ENCODE measurements around the gene FGB.

FGB gene

DNA sequence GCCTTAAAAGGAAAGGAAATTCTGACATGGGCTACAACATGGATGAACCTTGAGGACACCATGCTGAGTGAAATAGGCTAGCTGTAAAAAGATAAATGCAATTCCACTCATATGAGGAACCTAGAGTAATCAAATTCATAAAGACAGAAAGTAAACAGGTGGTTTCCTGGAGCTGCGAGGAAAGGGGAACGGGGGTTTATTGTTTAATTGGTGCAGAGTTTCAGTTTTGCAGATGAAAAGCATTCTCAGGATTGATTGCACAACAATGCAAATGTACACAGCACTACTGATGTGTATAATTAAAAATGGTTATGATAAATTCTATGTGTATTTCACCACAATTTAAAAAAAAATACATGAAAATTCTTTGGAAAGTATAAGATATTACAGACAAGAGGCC lies 36.7 kb upstream of the FGB start:
- H3K79me2 ChIP-seq = no peaks in the 10 kb centered on the region
- H3K27me3 ChIP-seq (ENCODE audit: control insufficient read depth, insufficient read depth, low read length) = no peaks in the 10 kb centered on the region
- no peak overlapping the region for H3K4me3 ChIP-seq (ENCODE audit: low read depth, low read length)
- no peaks in the 10 kb centered on the region for H3K9me3 ChIP-seq (ENCODE audit: control insufficient read depth, low read length)
- no peak overlapping the region for H2AFZ ChIP-seq
- H3K4me1 ChIP-seq = no peaks in the 10 kb centered on the region
- TF ChIP-seq, protein P1, sequence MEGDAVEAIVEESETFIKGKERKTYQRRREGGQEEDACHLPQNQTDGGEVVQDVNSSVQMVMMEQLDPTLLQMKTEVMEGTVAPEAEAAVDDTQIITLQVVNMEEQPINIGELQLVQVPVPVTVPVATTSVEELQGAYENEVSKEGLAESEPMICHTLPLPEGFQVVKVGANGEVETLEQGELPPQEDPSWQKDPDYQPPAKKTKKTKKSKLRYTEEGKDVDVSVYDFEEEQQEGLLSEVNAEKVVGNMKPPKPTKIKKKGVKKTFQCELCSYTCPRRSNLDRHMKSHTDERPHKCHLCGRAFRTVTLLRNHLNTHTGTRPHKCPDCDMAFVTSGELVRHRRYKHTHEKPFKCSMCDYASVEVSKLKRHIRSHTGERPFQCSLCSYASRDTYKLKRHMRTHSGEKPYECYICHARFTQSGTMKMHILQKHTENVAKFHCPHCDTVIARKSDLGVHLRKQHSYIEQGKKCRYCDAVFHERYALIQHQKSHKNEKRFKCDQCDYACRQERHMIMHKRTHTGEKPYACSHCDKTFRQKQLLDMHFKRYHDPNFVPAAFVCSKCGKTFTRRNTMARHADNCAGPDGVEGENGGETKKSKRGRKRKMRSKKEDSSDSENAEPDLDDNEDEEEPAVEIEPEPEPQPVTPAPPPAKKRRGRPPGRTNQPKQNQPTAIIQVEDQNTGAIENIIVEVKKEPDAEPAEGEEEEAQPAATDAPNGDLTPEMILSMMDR (IDR thresholded peaks at IDR 0.05) = no peak
- no peak overlapping the region for H3K4me2 ChIP-seq (ENCODE audit: low read length)
- no peaks in the 10 kb centered on the region for H3K36me3 ChIP-seq (ENCODE audit: control insufficient read depth, insufficient read depth, low read length)
- H3K27ac ChIP-seq = no peak overlapping the region
- no peak overlapping the region for H3K9ac ChIP-seq

DNA sequence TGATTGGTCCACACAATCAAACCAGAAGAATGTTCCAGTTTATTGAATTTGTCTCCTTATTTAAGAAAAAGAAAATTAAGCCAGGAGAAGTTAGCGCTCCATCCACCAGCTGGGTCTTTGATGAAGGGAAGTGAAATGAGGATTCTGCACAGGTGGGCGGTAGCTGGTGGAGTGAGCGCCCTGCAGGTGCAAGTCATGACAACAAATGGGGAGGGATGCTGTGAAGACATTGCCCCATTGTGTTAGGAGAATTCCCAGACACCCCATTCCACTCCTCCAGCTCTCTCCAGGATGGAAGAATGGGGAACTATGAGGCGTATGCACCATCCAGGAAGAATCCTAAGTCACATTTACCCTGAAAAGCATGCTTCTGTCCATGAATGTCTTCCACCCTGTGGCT lies 35.5 kb upstream of the FGB start:
- Histone ChIP-seq H3K4me1 (no peaks in the 10 kb centered on the region), H3K4me2 (ENCODE audit: low read length) (no peak overlapping the region), H3K9ac (no peak overlapping the region), H3K27me3 (ENCODE audit: control insufficient read depth, insufficient read depth, low read length) (no peaks in the 10 kb centered on the region), H3K27ac (no peak overlapping the region), H2AFZ (no peak overlapping the region), H3K9me3 (ENCODE audit: control insufficient read depth, low read length) (no peaks in the 10 kb centered on the region), H3K4me3 (ENCODE audit: low read depth, low read length) (no peak overlapping the region), H3K36me3 (ENCODE audit: control insufficient read depth, insufficient read depth, low read length) (no peaks in the 10 kb centered on the region), H3K79me2 (no peaks in the 10 kb centered on the region)
- TF ChIP-seq, protein P1 (IDR thresholded peaks at IDR 0.05) = no peak

DNA sequence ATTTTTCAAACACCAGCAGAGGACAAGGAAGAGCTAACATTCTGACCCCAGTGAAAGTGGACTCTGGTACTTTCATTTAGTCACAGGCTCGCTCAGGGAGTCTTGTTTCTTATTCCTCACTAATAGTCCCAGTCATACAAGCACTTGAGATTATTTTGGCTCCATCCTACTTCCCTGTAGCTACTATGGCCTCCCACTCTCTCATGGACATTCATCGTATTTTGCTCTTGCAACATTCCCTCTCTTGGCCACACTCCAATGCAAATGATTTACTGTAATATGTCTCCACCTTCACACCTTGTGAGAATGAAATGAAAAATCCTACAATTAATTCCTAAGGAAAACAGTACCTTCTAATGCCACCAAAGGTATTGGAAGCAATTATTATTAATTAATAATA lies 33.9 kb upstream of the FGB start:
- no peaks in the 10 kb centered on the region for H3K27me3 ChIP-seq (ENCODE audit: control insufficient read depth, insufficient read depth, low read length)
- H3K4me3 ChIP-seq (ENCODE audit: low read depth, low read length) = no peak overlapping the region

DNA sequence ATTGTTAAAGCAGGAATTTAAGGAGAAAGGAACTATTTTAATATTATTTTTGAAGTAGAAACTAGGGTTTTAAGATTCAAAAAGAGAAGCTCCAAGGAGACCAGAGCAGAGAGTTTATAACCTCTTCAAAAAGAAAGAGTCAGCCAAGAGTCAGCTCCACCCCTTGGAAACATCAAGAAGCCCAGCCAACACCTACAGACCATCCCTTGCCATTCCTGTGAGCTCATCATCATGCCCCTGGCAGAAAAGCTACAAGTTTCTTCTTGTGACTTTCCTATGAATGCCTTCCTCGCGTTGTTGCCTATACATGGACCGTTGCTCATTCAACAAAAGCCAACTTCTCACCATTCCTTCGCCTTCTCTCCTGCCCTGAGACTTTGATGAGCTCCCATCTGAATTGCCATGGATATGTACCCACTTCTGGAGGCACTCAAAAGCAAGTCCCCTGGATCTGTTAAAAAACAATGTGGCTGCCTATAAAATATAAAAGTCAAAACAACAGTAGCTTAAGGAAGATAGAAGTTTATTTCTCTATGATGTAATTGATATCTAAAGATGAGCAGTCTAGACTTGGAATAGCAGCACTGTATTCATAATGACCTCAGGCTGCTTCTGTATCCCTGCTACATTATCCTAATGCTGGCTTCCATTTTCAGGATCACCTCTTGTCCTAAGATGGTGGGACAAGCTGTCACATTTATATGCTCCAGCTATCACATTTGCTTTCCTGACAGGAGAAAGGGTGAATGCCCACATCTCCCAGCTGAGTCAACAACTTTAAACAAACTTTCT lies 32.9 kb upstream of the FGB start:
- no peak overlapping the region for H3K4me3 ChIP-seq (ENCODE audit: low read depth, low read length)

More for the DNA sequence above, 33.9 kb upstream of the FGB start:
- no peaks in the 10 kb centered on the region for H3K36me3 ChIP-seq (ENCODE audit: control insufficient read depth, insufficient read depth, low read length)
- no peaks in the 10 kb centered on the region for H3K79me2 ChIP-seq
- no peak overlapping the region for H2AFZ ChIP-seq
- no peaks in the 10 kb centered on the region for H3K4me1 ChIP-seq
- no peak overlapping the region for H3K9ac ChIP-seq
- H3K9me3 ChIP-seq (ENCODE audit: control insufficient read depth, low read length) = no peaks in the 10 kb centered on the region
- TF ChIP-seq, protein P1 (IDR thresholded peaks at IDR 0.05) = no peak
- H3K27ac ChIP-seq = no peak overlapping the region
- no peak overlapping the region for H3K4me2 ChIP-seq (ENCODE audit: low read length)

More for the DNA sequence above, 32.9 kb upstream of the FGB start:
- Histone ChIP-seq H3K36me3 (ENCODE audit: control insufficient read depth, insufficient read depth, low read length) (no peaks in the 10 kb centered on the region), H3K27me3 (ENCODE audit: control insufficient read depth, insufficient read depth, low read length) (no peaks in the 10 kb centered on the region), H3K9ac (no peak overlapping the region), H3K27ac (no peak overlapping the region), H2AFZ (no peak overlapping the region), H3K4me1 (no peaks in the 10 kb centered on the region), H3K9me3 (ENCODE audit: control insufficient read depth, low read length) (no peaks in the 10 kb centered on the region), H3K79me2 (no peaks in the 10 kb centered on the region), H3K4me2 (ENCODE audit: low read length) (no peak overlapping the region)
- TF ChIP-seq, protein P1 (IDR thresholded peaks at IDR 0.05) = no peak

All from parathyroid adenoma (tissue), 2 donors.